T-helper 2 cell treated with Interferon-gamma antibody and Interleukin-4, amounts not matched to agents 100 ng/mL and 5 ng/mL, for 36 hours (primary cell): ENCODE results near the gene C1QL3. TPM values are rescaled to one million over a fixed set of nuclear protein-coding genes. Genes with fewer than 3 reads are reported as not detected.

Experiments used
- intact Hi-C: fragments of 100-400 bp; cut with micrococcal nuclease; formaldehyde crosslinking; loops from one replicate; pipeline ENCODE4 v1.15.1; 2023
- total RNA-seq: library from RNA; stranded (reverse); gene quantifications from 2 replicates; pipeline ENCODE4 v1.2.3, GENCODE V29; 2022

The C1QL3 gene
- total RNA-seq, 1 donor from 2014 or later, result not detected

GRCh38 chr10:16497911-16498310 lies 23.8 kb downstream of the C1QL3 start:
- intact Hi-C loops, result no loop called here

DNA sequence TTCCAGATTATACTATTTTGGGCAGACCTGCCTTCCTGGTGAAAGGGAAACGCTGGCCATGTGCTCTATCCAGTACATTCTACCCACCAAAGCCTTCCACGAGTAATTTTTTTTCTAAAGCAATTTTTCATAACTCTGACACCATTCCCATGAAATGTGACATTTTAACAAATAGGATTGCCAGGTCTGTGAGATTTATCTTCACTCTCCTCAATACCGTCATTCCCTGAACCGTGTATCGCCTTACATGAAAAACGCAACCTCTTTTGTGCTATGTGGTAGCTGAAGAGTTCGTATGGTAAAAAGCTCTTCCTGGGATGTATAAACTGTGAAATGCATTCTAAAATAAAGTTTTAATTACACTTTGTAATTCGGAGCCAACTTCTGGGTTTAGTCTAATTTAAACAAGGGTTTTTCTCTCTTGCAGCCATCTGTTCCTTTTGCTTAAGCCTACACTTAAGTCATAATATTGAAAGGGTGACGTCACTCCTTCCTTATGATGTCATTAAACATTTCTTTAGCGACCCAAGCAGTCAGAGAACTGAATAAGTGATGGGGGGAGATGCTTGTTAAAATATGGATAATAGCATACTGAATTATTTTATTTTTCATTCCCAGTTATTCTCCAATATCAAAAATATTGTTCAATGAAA lies 27.7 kb downstream of the C1QL3 start:
- intact Hi-C loops, result no loop called here

DNA sequence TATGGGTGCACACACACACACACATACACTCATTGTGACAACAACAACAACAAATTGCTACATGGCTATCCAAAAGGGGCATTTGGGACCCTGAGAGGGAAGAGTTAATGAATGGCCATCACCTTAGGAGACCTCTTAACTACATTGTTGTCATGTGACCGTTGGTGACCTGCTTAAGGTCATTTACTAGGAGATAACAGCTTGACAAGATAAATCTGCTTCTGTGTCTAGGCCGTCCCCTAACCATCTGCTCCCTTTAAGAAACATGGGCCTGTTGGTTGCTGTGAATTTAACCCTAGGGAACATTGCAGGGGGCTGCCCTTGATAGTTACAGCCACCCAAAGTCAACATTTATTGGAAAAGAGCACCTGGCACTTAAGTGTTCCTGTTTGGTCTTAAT lies 29.7 kb downstream of the C1QL3 start:
- intact Hi-C loops, result no loop called here

DNA sequence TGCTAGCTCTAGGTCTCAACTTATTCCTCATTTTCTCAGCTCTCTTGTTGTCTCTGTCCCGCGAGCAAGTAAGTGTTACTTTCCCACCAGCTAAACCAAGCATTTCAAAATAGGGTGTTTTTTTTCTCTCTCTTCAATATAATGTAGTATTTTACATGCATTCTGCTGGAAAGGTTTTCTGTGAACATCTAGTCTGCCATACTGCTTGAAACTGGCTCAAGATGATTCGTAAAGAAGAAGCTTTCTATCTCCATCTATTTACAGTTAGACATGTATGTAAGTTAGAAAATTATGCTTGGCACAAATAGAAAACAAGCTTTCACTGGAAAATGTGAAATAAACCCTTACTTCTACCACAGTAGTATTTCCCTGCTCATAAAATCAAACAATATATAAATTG lies 31.2 kb downstream of the C1QL3 start:
- intact Hi-C loops, result no loop called here

DNA sequence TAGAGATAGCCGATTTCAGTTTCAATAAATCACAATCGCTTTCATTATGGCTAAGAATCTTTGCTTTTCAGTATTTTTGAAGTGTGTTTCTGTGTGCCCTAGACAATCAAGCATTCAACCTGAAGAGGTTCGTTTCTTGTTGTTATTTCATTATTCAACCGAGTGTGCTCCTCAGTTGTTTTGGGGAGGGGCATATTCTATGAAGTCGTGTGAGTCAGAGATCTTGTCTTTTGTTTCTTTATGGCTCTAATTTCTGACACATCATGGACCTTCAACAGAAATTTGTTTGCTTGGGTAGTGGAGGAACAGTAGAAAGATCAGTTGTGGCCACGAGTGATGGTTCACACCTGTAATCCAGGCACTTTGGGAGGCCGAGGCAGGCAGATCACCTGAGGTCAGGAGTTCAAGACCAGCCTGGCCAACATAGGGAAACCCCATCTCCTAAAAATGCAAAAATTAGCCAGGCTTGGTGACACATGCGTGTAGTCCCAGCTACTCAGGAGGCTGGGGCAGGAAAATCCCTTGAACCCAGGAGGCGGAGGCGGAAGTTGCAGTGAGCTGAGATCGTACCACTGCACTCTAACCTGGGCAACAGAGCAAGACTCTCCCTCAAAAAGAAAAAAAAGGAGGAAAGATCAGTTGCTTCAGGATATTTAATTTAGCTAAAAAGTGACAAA lies 38.3 kb downstream of the C1QL3 start:
- intact Hi-C loops, result no loop called here

DNA sequence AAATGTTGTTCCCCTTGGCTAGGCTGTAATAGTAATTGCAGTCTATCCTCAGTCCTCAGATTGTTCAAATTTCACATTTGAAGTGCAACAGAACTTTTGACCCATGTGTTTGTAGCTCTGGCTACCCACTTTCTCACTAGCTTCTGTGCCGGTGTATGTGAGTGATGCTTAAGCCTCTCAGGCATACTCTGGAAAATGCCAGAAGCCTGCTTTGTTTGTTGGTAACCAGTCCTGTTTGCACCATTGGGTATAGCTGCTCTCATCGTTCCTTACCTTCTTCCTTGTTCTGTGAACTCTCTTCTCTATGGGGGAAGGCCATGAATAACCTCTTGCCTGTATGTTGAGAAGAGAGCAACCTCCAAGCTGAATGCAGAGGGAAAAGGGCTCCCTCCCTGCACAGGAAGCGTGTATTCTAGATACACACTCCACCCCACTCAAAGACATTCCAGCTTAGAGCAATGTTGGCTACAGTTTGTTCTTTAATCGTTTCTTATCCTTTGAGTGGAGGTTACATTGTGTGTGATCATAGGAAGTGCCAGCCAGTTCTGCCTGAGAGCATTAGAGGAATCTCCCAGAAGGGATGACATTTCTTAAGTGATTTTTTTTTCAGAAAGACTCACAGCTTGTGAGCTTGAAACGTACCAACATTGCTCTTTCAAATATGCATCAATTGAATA lies 40.5 kb downstream of the C1QL3 start:
- intact Hi-C loops, result no loop called here

DNA sequence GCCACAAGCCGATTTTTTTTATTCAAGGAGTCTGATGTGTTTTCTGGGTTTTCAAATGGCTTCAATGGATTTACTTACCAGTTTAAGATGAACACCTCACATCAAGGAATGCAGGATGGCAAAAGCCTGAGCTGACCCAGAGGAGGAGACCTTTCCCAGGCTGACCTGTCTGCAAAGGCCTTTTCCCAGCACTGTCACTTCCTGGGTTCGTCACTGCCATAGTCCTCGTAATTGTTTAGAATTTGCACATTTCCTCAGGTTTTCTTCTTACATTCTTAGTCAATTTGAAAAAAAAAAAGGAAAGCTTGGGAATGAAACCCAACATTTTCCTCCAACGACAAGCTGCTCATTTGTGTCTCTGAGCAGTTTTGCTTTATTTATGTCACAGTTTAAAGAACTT lies 42.9 kb downstream of the C1QL3 start:
- intact Hi-C loops, result no loop called here

DNA sequence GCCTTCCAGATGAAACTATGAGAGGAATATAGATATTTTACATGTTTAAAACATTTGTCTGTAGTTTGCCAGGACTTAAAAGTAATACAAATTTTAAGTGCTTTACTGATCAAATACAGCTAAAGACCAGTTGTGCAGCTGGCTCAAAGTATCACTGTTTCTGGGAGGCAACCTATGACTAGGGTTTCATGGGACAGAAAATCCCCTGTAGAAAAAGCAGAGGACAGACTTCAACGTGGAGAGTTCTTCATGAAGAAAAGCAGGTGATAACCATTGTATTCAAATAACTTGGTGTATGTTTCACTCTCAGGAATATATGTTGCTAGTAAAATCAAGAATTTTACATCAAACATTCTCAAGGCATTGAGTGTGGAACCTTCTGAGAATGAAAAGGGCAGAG lies 43.9 kb downstream of the C1QL3 start:
- intact Hi-C loops, result no loop called here

GRCh38 chr10:16472828-16473227 lies 48.9 kb downstream of the C1QL3 start:
- intact Hi-C loops, result no loop called here

- intact Hi-C loops, result no loop called here
Measured at GRCh38 chr10:16470747-16471146, 50.9 kb downstream of the C1QL3 start.

- intact Hi-C loops, result no loop called here
Measured at GRCh38 chr10:16466001-16466400, 55.7 kb downstream of the C1QL3 start.

Other genes starting within 250 kb of the C1QL3 start
- 15.4 and 16.9 TPM in 2 replicates for gene PTER, start 84.9 kb downstream of the C1QL3 start, total RNA-seq